DOHH2 (cell line): ENCODE data around the gene PAM.

Source experiments
- H3F3A ChIP-seq: fragments of 200-600 bp; sonication (generic), shearing (Covaris generic); 2 replicates; pipeline ENCODE4 v1.6.0; 2016; ENCODE audit warnings: antibody characterized with exemption, mild to moderate bottlenecking; ENCODE audit not compliant: control insufficient read depth, insufficient read depth
- H3K27ac ChIP-seq: fragments of 200-600 bp; sonication (generic); 2 replicates; pipeline ENCODE4 v1.5.1; 2014; ENCODE audit warnings: low read depth, mild to moderate bottlenecking, low read length, moderate library complexity
- H3K27me3 ChIP-seq: fragments of 200-600 bp; sonication (generic); 2 replicates; pipeline ENCODE4 v1.6.1; 2014; ENCODE audit warnings: mild to moderate bottlenecking, low read length, mixed read lengths; ENCODE audit not compliant: control insufficient read depth
- H3K36me3 ChIP-seq: fragments of 200-600 bp; sonication (generic); 2 replicates; pipeline ENCODE4 v1.6.1; 2014; ENCODE audit warnings: mild to moderate bottlenecking, low read length, moderate library complexity, mixed read lengths; ENCODE audit not compliant: control insufficient read depth
- H3K4me1 ChIP-seq: fragments of 200-600 bp; sonication (generic); 2 replicates; pipeline ENCODE4 v1.6.1; 2014; ENCODE audit warnings: mild to moderate bottlenecking, low read length, mixed read lengths; ENCODE audit not compliant: control insufficient read depth
- H3K4me2 ChIP-seq: fragments of 200-600 bp; sonication (generic); 2 replicates; pipeline ENCODE4 v1.6.0; 2014; ENCODE audit warnings: mild to moderate bottlenecking, low read length, moderate library complexity
- H3K4me3 ChIP-seq: fragments of 200-600 bp; sonication (generic); 2 replicates; pipeline ENCODE4 v1.5.1; 2014; ENCODE audit warnings: mild to moderate bottlenecking, low read length, mixed read lengths
- H3K79me2 ChIP-seq: fragments of 200-600 bp; sonication (generic); 2 replicates; pipeline ENCODE4 v1.6.1; 2014; ENCODE audit warnings: mild to moderate bottlenecking, low read length, mixed read lengths; ENCODE audit not compliant: control insufficient read depth
- H3K9me2 ChIP-seq: fragments of 200-600 bp; sonication (generic); replicated peaks from 2 replicates; pipeline ENCODE4 v1.6.1; 2014; ENCODE audit warnings: mild to moderate bottlenecking, low read length, mixed read lengths; ENCODE audit not compliant: control insufficient read depth
- H3K9me3 ChIP-seq: fragments of 200-600 bp; sonication (generic); 2 replicates; pipeline ENCODE4 v1.6.1; 2014; ENCODE audit warnings: antibody characterized with exemption, low read length, mixed read lengths; ENCODE audit not compliant: control insufficient read depth, insufficient read depth
- H4K20me1 ChIP-seq: fragments of 200-600 bp; sonication (generic); 2 replicates; pipeline ENCODE4 v1.6.0; 2014; ENCODE audit warnings: low read depth, mild to moderate bottlenecking, antibody characterized with exemption, low read length, moderate library complexity; ENCODE audit not compliant: control insufficient read depth, insufficient read depth
- CTCF ChIP-seq: fragments of 200-600 bp; sonication (generic); IDR thresholded peaks from one replicate; pipeline ENCODE4 v1.5.1; 2014; ENCODE audit warnings: antibody characterized with exemption, mild to moderate bottlenecking, low read depth, low read length; ENCODE audit not compliant: poor library complexity, severe bottlenecking
- EZH2phosphoT487 ChIP-seq: fragments of 200-600 bp; sonication (generic); IDR thresholded peaks from 2 replicates; pipeline ENCODE4 v1.6.1; 2017; ENCODE audit warnings: borderline replicate concordance, mild to moderate bottlenecking, antibody characterized with exemption, low read length, moderate library complexity, mixed read lengths

PAM gene

DNA sequence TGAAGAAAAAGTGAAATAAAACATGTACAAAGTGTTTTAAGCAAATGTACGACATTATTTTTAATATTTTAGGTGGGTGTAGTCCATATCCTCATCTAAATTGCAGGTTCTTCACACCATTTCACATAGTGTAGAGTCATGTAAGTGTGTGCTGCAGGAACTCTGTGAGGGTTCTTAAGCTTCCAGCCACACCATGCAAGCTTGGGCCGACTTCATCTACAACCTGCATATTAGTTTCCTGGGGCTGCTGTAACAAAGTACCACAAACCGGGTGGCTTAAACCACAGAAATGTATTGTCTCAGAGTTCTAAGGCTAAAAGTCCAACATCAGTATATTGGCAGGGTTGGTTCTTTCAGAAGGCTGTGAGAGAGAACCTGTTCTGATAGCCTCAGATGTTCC, 10.2 kb downstream of the PAM start:
- H3K4me2 ChIP-seq, result no peak overlapping the region
- no peak overlapping the region for H3K27ac ChIP-seq
- no peaks in the 10 kb centered on the region for H3K36me3 ChIP-seq
- H4K20me1 ChIP-seq, result no peaks in the 10 kb centered on the region
- H3K4me3 ChIP-seq, result no peak overlapping the region
- H3F3A ChIP-seq, result no peaks in the 10 kb centered on the region
- H3K27me3 ChIP-seq, result no peaks in the 10 kb centered on the region
- 0 out of 2 replicates have a peak, but pooled peaks cover 4% of the 10 kb centered on the region for H3K4me1 ChIP-seq
- H3K9me3 ChIP-seq, result no peaks in the 10 kb centered on the region
- H3K79me2 ChIP-seq, result no peaks in the 10 kb centered on the region
- TF ChIP-seq CTCF (no peak), EZH2phosphoT487 (no peak)
- H3K9me2 ChIP-seq, result no peaks in the 10 kb centered on the region

GRCh38 chr5:102766295-102767090, 11.4 kb downstream of the PAM start:
- Histone ChIP-seq H3K27me3 (no peaks in the 10 kb centered on the region), H3K27ac (no peak overlapping the region), H3K79me2 (no peaks in the 10 kb centered on the region), H3K4me2 (no peak overlapping the region), H3K9me3 (no peaks in the 10 kb centered on the region), H3K9me2 (no peaks in the 10 kb centered on the region), H3K4me1 (0 out of 2 replicates have a peak, but pooled peaks cover 4% of the 10 kb centered on the region), H3F3A (no peaks in the 10 kb centered on the region), H3K36me3 (no peaks in the 10 kb centered on the region), H3K4me3 (no peak overlapping the region), H4K20me1 (no peaks in the 10 kb centered on the region)
- TF ChIP-seq EZH2phosphoT487 (no peak), CTCF (no peak)

GRCh38 chr5:102767862-102768261, 12.8 kb downstream of the PAM start:
- Histone ChIP-seq H3F3A (no peaks in the 10 kb centered on the region), H3K9me3 (no peaks in the 10 kb centered on the region), H4K20me1 (no peaks in the 10 kb centered on the region), H3K9me2 (no peaks in the 10 kb centered on the region), H3K36me3 (no peaks in the 10 kb centered on the region), H3K27ac (no peak overlapping the region), H3K4me2 (no peak overlapping the region), H3K4me3 (no peak overlapping the region), H3K4me1 (0 out of 2 replicates have a peak, but pooled peaks cover 1% of the 10 kb centered on the region), H3K27me3 (no peaks in the 10 kb centered on the region), H3K79me2 (no peaks in the 10 kb centered on the region)
- no peak for TF ChIP-seq CTCF
- no peak for TF ChIP-seq EZH2phosphoT487
